SU-DHL-6 (cell line): ENCODE results near the gene PTPN4.
"Not testable (repeated sequence)": the region's sequence is repeated elsewhere in the genome, so short reads cannot be mapped to it uniquely, and the experiment has no call there.

Source experiments
- H2AFZ ChIP-seq: fragments of 200-600 bp; sonication (generic); 2 replicates; pipeline ENCODE4 v1.6.1; 2014; ENCODE audit warnings: low read depth, mild to moderate bottlenecking, moderate library complexity, mixed read lengths, antibody characterized with exemption, low read length; ENCODE audit not compliant: severe bottlenecking
- H3F3A ChIP-seq: fragments of 200-600 bp; shearing (Covaris generic); 2 replicates; pipeline ENCODE4 v1.6.0; 2016; ENCODE audit warnings: antibody characterized with exemption, mild to moderate bottlenecking; ENCODE audit not compliant: insufficient read depth
- H3K27ac ChIP-seq: fragments of 200-600 bp; sonication (generic); 2 replicates; pipeline ENCODE4 v1.5.1; 2016; ENCODE audit warnings: low read depth, mild to moderate bottlenecking, low read length, moderate library complexity, mixed read lengths
- H3K27me3 ChIP-seq: fragments of 200-600 bp; sonication (generic), shearing (Covaris generic); 2 replicates; pipeline ENCODE4 v1.6.0; 2014; ENCODE audit warnings: mild to moderate bottlenecking, low read length
- H3K36me3 ChIP-seq: fragments of 200-600 bp; sonication (generic); 2 replicates; pipeline ENCODE4 v1.6.1; 2014; ENCODE audit warnings: mild to moderate bottlenecking, low read length, mixed read lengths
- H3K4me2 ChIP-seq: fragments of 300-600, 200-600 bp; shearing (Covaris generic), sonication (generic); 2 replicates; pipeline ENCODE4 v1.6.0; 2014; ENCODE audit warnings: low read length, low read depth, mild to moderate bottlenecking; ENCODE audit not compliant: poor library complexity, severe bottlenecking
- H3K4me3 ChIP-seq: fragments of 200-600 bp; sonication (generic); 2 replicates; pipeline ENCODE4 v1.5.1; 2014; ENCODE audit warnings: antibody characterized with exemption, low read length, mild to moderate bottlenecking, mixed read lengths; ENCODE audit not compliant: insufficient read depth, poor library complexity, severe bottlenecking
- H3K79me2 ChIP-seq: fragments of 200-600 bp; sonication (generic); 2 replicates; pipeline ENCODE4 v1.6.1; 2014; ENCODE audit warnings: mild to moderate bottlenecking, low read length, moderate library complexity; ENCODE audit not compliant: insufficient read depth
- H3K9ac ChIP-seq: fragments of 200-600 bp; sonication (generic); 2 replicates; pipeline ENCODE4 v1.7.0; 2014; ENCODE audit warnings: mild to moderate bottlenecking, low read length
- H3K9me2 ChIP-seq: fragments of 200-600 bp; sonication (generic); replicated peaks from 2 replicates; pipeline ENCODE4 v1.6.1; 2014; ENCODE audit warnings: low read length; ENCODE audit not compliant: insufficient read depth
- H3K9me3 ChIP-seq: fragments of 200-600 bp; sonication (generic); 2 replicates; pipeline ENCODE4 v1.6.1; 2014; ENCODE audit warnings: low read length, mixed read lengths; ENCODE audit not compliant: insufficient read depth
- H4K20me1 ChIP-seq: fragments of 200-600 bp; sonication (generic); 2 replicates; pipeline ENCODE4 v1.6.1; 2014; ENCODE audit warnings: low read depth, mild to moderate bottlenecking, antibody characterized with exemption, low read length, moderate library complexity, mixed read lengths
- CTCF ChIP-seq: fragments of 200-600 bp; sonication (generic); IDR thresholded peaks from one replicate; pipeline ENCODE4 v1.5.1; 2017; ENCODE audit warnings: antibody characterized with exemption, mild to moderate bottlenecking, low read length, moderate library complexity; ENCODE audit not compliant: insufficient read depth, poor library complexity, severe bottlenecking
- EZH2phosphoT487 ChIP-seq: fragments of 200-600 bp; sonication (generic), shearing (Covaris generic); conservative IDR thresholded peaks from 2 replicates; pipeline ENCODE4 v1.6.1; 2018; ENCODE audit warnings: mild to moderate bottlenecking, antibody characterized with exemption, low read length, moderate library complexity, mixed read lengths

The PTPN4 gene

GRCh38 chr2:119996148-119996547 is 236.4 kb downstream of the PTPN4 start:
- no peaks in the 10 kb centered on the region for H3F3A ChIP-seq
- H3K9ac ChIP-seq, result no peak overlapping the region
- H3K4me2 ChIP-seq, result no peak overlapping the region
- no peaks in the 10 kb centered on the region for H3K36me3 ChIP-seq
- no peaks in the 10 kb centered on the region for H4K20me1 ChIP-seq
- H3K27me3 ChIP-seq, result no peaks in the 10 kb centered on the region
- H3K27ac ChIP-seq, result no peak overlapping the region
- TF ChIP-seq CTCF, result no peak
- no peak for TF ChIP-seq EZH2phosphoT487
- H3K9me3 ChIP-seq, result no peaks in the 10 kb centered on the region
- no peak overlapping the region for H2AFZ ChIP-seq
- H3K9me2 ChIP-seq, result no peaks in the 10 kb centered on the region
- H3K4me3 ChIP-seq, result no peak overlapping the region
- H3K79me2 ChIP-seq, result no peaks in the 10 kb centered on the region

- H3K27me3 ChIP-seq, H3F3A ChIP-seq, H3K36me3 ChIP-seq, H3K4me2 ChIP-seq, H2AFZ ChIP-seq, H3K4me3 ChIP-seq, H3K27ac ChIP-seq, H3K9ac ChIP-seq, H3K79me2 ChIP-seq, H3K9me2 ChIP-seq, H4K20me1 ChIP-seq, H3K9me3 ChIP-seq: not testable (repeated sequence)
Observed at GRCh38 chr2:119996896-119997891, 237.5 kb downstream of the PTPN4 start.

- Histone ChIP-seq H3K27me3 (no peaks in the 10 kb centered on the region), H3K9me2 (no peaks in the 10 kb centered on the region), H3K4me3 (no peak overlapping the region), H3K9me3 (no peaks in the 10 kb centered on the region), H3K27ac (no peak overlapping the region), H4K20me1 (no peaks in the 10 kb centered on the region), H3F3A (no peaks in the 10 kb centered on the region), H3K79me2 (no peaks in the 10 kb centered on the region), H3K9ac (no peak overlapping the region), H3K36me3 (no peaks in the 10 kb centered on the region), H2AFZ (no peak overlapping the region), H3K4me2 (no peak overlapping the region)
- no peak for TF ChIP-seq CTCF
- TF ChIP-seq EZH2phosphoT487, result no peak
Observed at GRCh38 chr2:120001471-120001870, 241.7 kb downstream of the PTPN4 start.

- Histone ChIP-seq H3K27ac (no peak overlapping the region), H3K9ac (no peak overlapping the region)
Observed at GRCh38 chr2:120004254-120004653, 244.5 kb downstream of the PTPN4 start.

More at GRCh38 chr2:120004254-120004653, 244.5 kb downstream of the PTPN4 start:
- Histone ChIP-seq H3K9me3 (no peaks in the 10 kb centered on the region), H3K4me2 (no peak overlapping the region), H3K9me2 (no peaks in the 10 kb centered on the region), H3K4me3 (no peak overlapping the region), H3F3A (no peaks in the 10 kb centered on the region), H3K27me3 (no peaks in the 10 kb centered on the region), H3K36me3 (no peaks in the 10 kb centered on the region), H4K20me1 (no peaks in the 10 kb centered on the region), H3K79me2 (no peaks in the 10 kb centered on the region), H2AFZ (no peak overlapping the region)
- no peak for TF ChIP-seq EZH2phosphoT487
- no peak for TF ChIP-seq CTCF
